HUES48 (cell line): ENCODE measurements around the gene TRIM3.

Experiments used
- H3K27ac ChIP-seq: one replicate; pipeline ENCODE4 v1.7.0; 2013; ENCODE audit warnings: low read depth, low read length, inconsistent platforms
- H3K27me3 ChIP-seq: 2 replicates; pipeline ENCODE4 v1.6.1; 2013; ENCODE audit warnings: mild to moderate bottlenecking, low read length; ENCODE audit not compliant: control insufficient read depth, insufficient read depth
- H3K36me3 ChIP-seq: 2 replicates; pipeline ENCODE4 v1.6.1; 2013; ENCODE audit warnings: low read length; ENCODE audit not compliant: control insufficient read depth, insufficient read depth
- H3K4me1 ChIP-seq: 2 replicates; pipeline ENCODE4 v1.6.1; 2013; ENCODE audit warnings: mild to moderate bottlenecking, low read length; ENCODE audit not compliant: control insufficient read depth, insufficient read depth
- H3K4me3 ChIP-seq: 2 replicates; pipeline ENCODE4 v1.5.1; 2013; ENCODE audit warnings: mild to moderate bottlenecking, low read depth, low read length
- H3K9ac ChIP-seq: 2 replicates; pipeline ENCODE4 v1.6.1; 2013; ENCODE audit warnings: mild to moderate bottlenecking, low read depth, low read length, moderate library complexity
- H3K9me3 ChIP-seq: 2 replicates; pipeline ENCODE4 v1.6.1; 2013; ENCODE audit warnings: low read length; ENCODE audit not compliant: control insufficient read depth, insufficient read depth

Gene TRIM3

GRCh38 chr11:6402561-6402981 is 71.2 kb downstream of the TRIM3 start:
- Histone ChIP-seq H3K27me3 (no peaks in the 10 kb centered on the region), H3K4me1 (peaks cover 11% of the 10 kb centered on the region; the same call in 1 of the 2 replicates), H3K36me3 (0 out of 2 replicates have a peak, but pooled peaks cover 4% of the 10 kb centered on the region), H3K4me3 (no peak overlapping the region), H3K27ac (no peak overlapping the region), H3K9me3 (no peaks in the 10 kb centered on the region), H3K9ac (no peak overlapping the region)

- Histone ChIP-seq H3K27ac (no peak overlapping the region), H3K9ac (no peak overlapping the region), H3K9me3 (no peaks in the 10 kb centered on the region), H3K4me1 (peaks cover 11% of the 10 kb centered on the region; the same call in 1 of the 2 replicates), H3K4me3 (no peak overlapping the region), H3K27me3 (no peaks in the 10 kb centered on the region), H3K36me3 (0 out of 2 replicates have a peak, but pooled peaks cover 4% of the 10 kb centered on the region)
These were observed 71.7 kb downstream of the TRIM3 start for GRCh38 chr11:6402061-6402470.

GRCh38 chr11:6401464-6401863 is 72.3 kb downstream of the TRIM3 start:
- H3K27ac ChIP-seq = no peak overlapping the region
- H3K4me1 ChIP-seq = peaks cover 11% of the 10 kb centered on the region; the same call in 1 of the 2 replicates
- no peak overlapping the region for H3K9ac ChIP-seq
- no peaks in the 10 kb centered on the region for H3K27me3 ChIP-seq
- 0 out of 2 replicates have a peak, but pooled peaks cover 4% of the 10 kb centered on the region for H3K36me3 ChIP-seq
- H3K9me3 ChIP-seq = no peaks in the 10 kb centered on the region
- no peak overlapping the region for H3K4me3 ChIP-seq

- no peaks in the 10 kb centered on the region for H3K9me3 ChIP-seq
- 0 out of 2 replicates have a peak, but pooled peaks cover 4% of the 10 kb centered on the region for H3K36me3 ChIP-seq
- H3K9ac ChIP-seq = no peak overlapping the region
- no peaks in the 10 kb centered on the region for H3K27me3 ChIP-seq
- peaks cover 10% of the 10 kb centered on the region; the same call in 1 of the 2 replicates for H3K4me1 ChIP-seq
- no peak overlapping the region for H3K27ac ChIP-seq
- no peak overlapping the region for H3K4me3 ChIP-seq
These were observed 73.1 kb downstream of the TRIM3 start for GRCh38 chr11:6400431-6401345.
